ENCODE data around the gene SMTN. TPM values are rescaled to one million over a fixed set of nuclear protein-coding genes. Genes with fewer than 3 reads are reported as not detected.
"Not testable (repeated sequence)": the region's sequence is repeated elsewhere in the genome, so short reads cannot be mapped to it uniquely, and the experiment has no call there.

Gene SMTN
- total RNA-seq, 2 experiments from 2014 or later, result 19.2 to 19.8 TPM

GRCh38 chr22:31093086-31093850 is 12.2 kb downstream of the SMTN start:
- Mint-ChIP-seq H3K4me3 (no peak overlapping the region), H3K9me3 (no peaks in the 10 kb centered on the region), H3K4me1 (no peaks in the 10 kb centered on the region), H3K36me3 (peaks cover 3% of the 10 kb centered on the region), H3K27me3 (no peaks in the 10 kb centered on the region), H3K27ac (no peak overlapping the region)
- no peak for DNase-seq

GRCh38 chr22:31094021-31094551 is 13.0 kb downstream of the SMTN start:
- no peak overlapping the region for H3K4me3 Mint-ChIP-seq
- no peaks in the 10 kb centered on the region for H3K27me3 Mint-ChIP-seq
- H3K36me3 Mint-ChIP-seq, result peaks cover 5% of the 10 kb centered on the region
- H3K4me1 Mint-ChIP-seq, result no peaks in the 10 kb centered on the region
- H3K9me3 Mint-ChIP-seq, result no peaks in the 10 kb centered on the region
- DNase-seq, result no peak
- H3K27ac Mint-ChIP-seq, result no peak overlapping the region

GRCh38 chr22:31094741-31095140 is 13.6 kb downstream of the SMTN start:
- Mint-ChIP-seq H3K36me3 (peaks cover 5% of the 10 kb centered on the region), H3K9me3 (no peaks in the 10 kb centered on the region), H3K27ac (no peak overlapping the region), H3K27me3 (no peaks in the 10 kb centered on the region), H3K4me1 (no peaks in the 10 kb centered on the region), H3K4me3 (no peak overlapping the region)
- no peak for DNase-seq

GRCh38 chr22:31095637-31096249 is 14.6 kb downstream of the SMTN start:
- Mint-ChIP-seq H3K4me1 (no peaks in the 10 kb centered on the region), H3K27me3 (no peaks in the 10 kb centered on the region), H3K27ac (no peak overlapping the region), H3K36me3 (peaks cover 5% of the 10 kb centered on the region), H3K4me3 (no peak overlapping the region), H3K9me3 (no peaks in the 10 kb centered on the region)
- no peak for DNase-seq

- Mint-ChIP-seq H3K27ac (no peak overlapping the region), H3K4me1 (no peaks in the 10 kb centered on the region), H3K27me3 (no peaks in the 10 kb centered on the region), H3K9me3 (no peaks in the 10 kb centered on the region), H3K36me3 (peaks cover 5% of the 10 kb centered on the region), H3K4me3 (no peak overlapping the region)
- no peak for DNase-seq
These were observed 15.7 kb downstream of the SMTN start for GRCh38 chr22:31096657-31097279.

- not testable (repeated sequence) for H3K4me1 Mint-ChIP-seq, H3K9me3 Mint-ChIP-seq, H3K27ac Mint-ChIP-seq, DNase-seq, H3K4me3 Mint-ChIP-seq, H3K27me3 Mint-ChIP-seq, H3K36me3 Mint-ChIP-seq
These were observed 16.4 kb downstream of the SMTN start for GRCh38 chr22:31097539-31097938.

GRCh38 chr22:31097941-31098631 is 17.0 kb downstream of the SMTN start:
- Mint-ChIP-seq H3K9me3 (no peaks in the 10 kb centered on the region), H3K36me3 (peaks cover 5% of the 10 kb centered on the region), H3K27me3 (no peaks in the 10 kb centered on the region), H3K4me1 (no peaks in the 10 kb centered on the region), H3K4me3 (no peak overlapping the region), H3K27ac (no peak overlapping the region)
- DNase-seq, result no peak

- Mint-ChIP-seq H3K4me3 (no peak overlapping the region), H3K27me3 (no peaks in the 10 kb centered on the region), H3K9me3 (no peaks in the 10 kb centered on the region), H3K27ac (no peak overlapping the region), H3K36me3 (peaks cover 5% of the 10 kb centered on the region), H3K4me1 (no peaks in the 10 kb centered on the region)
- no peak for DNase-seq
These were observed 17.6 kb downstream of the SMTN start for GRCh38 chr22:31098632-31099110.

GRCh38 chr22:31099386-31099785 is 18.3 kb downstream of the SMTN start:
- no peak overlapping the region for H3K27ac Mint-ChIP-seq
- H3K4me3 Mint-ChIP-seq, result no peak overlapping the region
- no peaks in the 10 kb centered on the region for H3K27me3 Mint-ChIP-seq
- H3K4me1 Mint-ChIP-seq, result no peaks in the 10 kb centered on the region
- H3K9me3 Mint-ChIP-seq, result no peaks in the 10 kb centered on the region
- no peak for DNase-seq
- H3K36me3 Mint-ChIP-seq, result peaks cover 5% of the 10 kb centered on the region

- H3K9me3 Mint-ChIP-seq, result no peaks in the 10 kb centered on the region
- H3K4me3 Mint-ChIP-seq, result no peak overlapping the region
- H3K4me1 Mint-ChIP-seq, result no peaks in the 10 kb centered on the region
- no peak for DNase-seq
- H3K27me3 Mint-ChIP-seq, result no peaks in the 10 kb centered on the region
- H3K27ac Mint-ChIP-seq, result no peak overlapping the region
- peaks cover 5% of the 10 kb centered on the region for H3K36me3 Mint-ChIP-seq
These were observed 19.0 kb downstream of the SMTN start for GRCh38 chr22:31099841-31100761.

- Mint-ChIP-seq H3K9me3 (no peaks in the 10 kb centered on the region), H3K36me3 (peaks cover 4% of the 10 kb centered on the region), H3K27ac (no peak overlapping the region), H3K4me3 (no peak overlapping the region), H3K4me1 (peaks cover under 1% of the 10 kb centered on the region), H3K27me3 (no peaks in the 10 kb centered on the region)
- DNase-seq, result no peak
These were observed 19.8 kb downstream of the SMTN start for GRCh38 chr22:31100762-31101525.

GRCh38 chr22:31102441-31103081 is 21.4 kb downstream of the SMTN start:
- Mint-ChIP-seq H3K27me3 (no peaks in the 10 kb centered on the region), H3K36me3 (peaks cover 2% of the 10 kb centered on the region), H3K27ac (no peak overlapping the region), H3K9me3 (no peaks in the 10 kb centered on the region), H3K4me1 (peaks cover 8% of the 10 kb centered on the region), H3K4me3 (no peak overlapping the region)
- DNase-seq, result no peak

GRCh38 chr22:31103111-31103510 is 22.0 kb downstream of the SMTN start:
- Mint-ChIP-seq H3K36me3 (peaks cover 2% of the 10 kb centered on the region), H3K27ac (no peak overlapping the region), H3K9me3 (no peaks in the 10 kb centered on the region), H3K27me3 (no peaks in the 10 kb centered on the region), H3K4me1 (peaks cover 14% of the 10 kb centered on the region), H3K4me3 (no peak overlapping the region)
- no peak for DNase-seq

All from activated naive CD8-positive, alpha-beta T cell treated with anti-CD3 and anti-CD28 coated beads for 36 hours (primary cell).